SHP77 treated with DMSO at 0.1 percent for 48 hours (cell line): Measurements from ENCODE around the gene CHD2.
A peak's percentile ranks its signal among the peaks of the same experiment; 100 is the strongest.
"Not testable (repeated sequence)": the region's sequence is repeated elsewhere in the genome, so short reads cannot be mapped to it uniquely, and the experiment has no call there.

Experiments
- DNase-seq: peaks from one replicate; lab custom pipeline; 2025; lab: John Stamatoyannopoulos, UW

CHD2 gene

DNA sequence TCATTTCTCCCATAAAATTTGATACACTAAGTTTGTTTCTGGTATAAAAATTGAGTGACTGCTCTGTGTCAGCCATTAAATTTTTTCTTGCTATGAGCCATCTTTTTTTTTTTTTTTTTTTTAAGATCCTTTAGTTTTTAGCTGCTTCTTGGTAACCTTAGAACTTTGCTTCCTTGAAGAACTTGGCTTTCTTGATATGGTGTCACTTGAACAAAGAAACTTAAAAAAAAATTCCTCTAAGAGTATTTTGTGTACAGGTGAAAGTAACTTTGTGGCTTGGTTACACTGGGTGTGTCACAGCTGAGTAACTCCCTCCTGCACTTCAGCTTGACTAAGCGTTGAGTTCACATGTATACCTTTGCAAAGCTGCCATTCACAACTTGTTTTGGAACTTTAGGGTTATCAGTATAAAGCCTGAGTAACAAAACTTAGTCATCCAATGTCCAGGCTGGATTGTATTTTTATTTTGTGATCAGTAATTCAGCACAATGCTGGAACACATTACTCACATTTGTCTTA lies 6.5 kb downstream of the CHD2 start:
- no peak for DNase-seq

DNA sequence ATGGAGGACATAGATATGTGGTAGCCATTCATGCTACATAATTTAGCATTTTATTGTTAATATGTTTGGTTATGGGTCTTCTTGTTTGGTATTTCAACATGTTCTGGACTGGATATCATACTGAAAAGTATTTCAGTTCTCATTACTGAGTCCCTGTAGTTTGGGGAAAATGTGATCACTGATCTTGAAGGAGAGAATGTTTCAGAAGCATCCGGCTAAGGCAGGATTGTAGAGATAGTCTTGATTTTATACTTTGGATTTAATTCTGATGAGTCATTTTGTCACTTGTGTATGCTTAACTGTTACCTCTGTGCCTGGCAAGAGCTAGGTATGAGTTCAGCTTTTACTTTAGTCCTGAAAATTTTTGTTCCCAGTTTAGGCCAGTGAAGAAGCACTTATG lies 7.1 kb downstream of the CHD2 start:
- DNase-seq: no peak

DNA sequence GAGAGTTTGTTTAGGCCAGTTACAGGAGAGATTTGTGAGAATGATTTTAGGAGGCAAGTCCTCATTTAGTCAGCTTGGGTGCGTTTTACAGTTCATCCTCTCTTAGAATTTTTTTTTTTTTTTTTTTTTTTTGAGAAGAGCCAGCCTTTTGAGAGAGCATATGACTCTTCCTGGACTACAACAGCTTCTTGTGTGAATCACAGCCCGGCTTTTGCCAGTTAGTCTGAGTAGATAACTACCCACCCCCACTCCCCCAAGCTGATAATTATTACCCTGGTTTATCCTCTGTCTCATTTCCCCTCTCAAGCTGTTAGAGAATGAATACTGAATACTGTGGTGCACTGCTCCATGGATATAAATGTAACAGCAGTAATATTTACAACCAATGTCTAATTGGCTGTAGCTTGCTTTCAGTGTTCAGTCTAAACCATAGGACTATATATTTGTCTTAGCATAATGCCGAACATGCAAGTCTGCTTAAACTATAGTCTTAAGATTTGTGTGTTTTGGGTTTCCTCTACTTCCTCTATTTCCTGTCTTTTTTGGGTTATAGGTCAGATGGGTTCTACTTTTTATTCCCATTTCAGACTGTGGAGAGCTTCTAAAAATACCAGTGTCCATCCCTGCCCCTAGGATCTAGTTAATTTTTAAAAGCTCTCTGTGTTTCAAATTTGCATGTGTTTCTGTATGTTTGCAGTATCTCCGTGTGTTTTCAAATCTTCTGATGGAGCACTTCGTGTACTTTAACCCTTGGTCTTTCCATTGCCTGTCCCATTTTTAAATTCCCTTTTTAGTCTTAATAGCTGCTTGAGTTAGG lies 8.0 kb downstream of the CHD2 start:
- no peak for DNase-seq

DNA sequence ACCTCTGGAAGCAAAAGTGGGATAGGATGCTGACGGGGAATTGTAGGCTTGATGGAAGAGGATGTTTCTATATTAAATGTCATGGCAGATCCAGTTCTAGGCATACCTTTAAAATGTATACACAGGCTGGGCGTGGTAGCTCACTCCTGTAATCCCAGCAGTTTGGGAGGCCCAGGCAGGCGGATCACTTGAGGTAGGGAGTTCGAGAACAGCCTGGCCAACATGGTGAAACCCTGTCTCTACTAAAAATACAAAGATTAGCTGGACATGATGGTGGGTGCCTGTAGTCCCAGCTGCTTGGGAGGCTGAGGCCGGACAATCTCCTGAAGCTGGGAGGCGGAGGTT lies 8.6 kb downstream of the CHD2 start:
- no peak for DNase-seq

DNA sequence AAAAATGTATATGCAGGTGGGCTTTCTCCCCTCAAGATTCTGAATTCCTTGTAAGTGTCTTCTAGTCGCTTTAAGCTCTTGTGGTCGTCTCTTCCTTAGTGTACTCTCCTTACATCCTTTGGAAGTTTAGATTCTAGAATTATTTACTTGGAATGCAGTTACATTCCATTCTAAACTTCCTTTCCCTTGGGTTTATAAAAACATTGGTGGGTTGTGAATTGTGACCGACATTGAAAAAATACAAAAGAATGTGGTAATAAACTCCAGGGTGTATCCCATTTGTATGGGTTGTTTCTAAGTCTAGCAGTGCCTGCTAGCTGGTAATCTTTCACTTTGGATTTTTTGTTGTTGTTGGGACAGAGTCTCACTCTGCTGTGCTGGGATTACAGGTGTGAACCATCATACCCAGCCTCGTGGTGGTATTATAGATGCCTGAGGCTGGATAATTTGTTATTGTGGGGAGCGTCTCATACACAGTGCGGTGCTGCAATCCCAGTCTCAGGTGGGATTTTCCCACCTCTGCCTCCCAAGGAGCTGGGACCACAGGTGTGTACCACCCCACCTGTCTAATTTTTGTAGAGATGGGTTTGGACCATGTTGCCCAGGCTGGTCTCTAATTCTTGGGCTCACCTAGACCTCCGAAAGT lies 9.1 kb downstream of the CHD2 start:
- no peak for DNase-seq

DNA sequence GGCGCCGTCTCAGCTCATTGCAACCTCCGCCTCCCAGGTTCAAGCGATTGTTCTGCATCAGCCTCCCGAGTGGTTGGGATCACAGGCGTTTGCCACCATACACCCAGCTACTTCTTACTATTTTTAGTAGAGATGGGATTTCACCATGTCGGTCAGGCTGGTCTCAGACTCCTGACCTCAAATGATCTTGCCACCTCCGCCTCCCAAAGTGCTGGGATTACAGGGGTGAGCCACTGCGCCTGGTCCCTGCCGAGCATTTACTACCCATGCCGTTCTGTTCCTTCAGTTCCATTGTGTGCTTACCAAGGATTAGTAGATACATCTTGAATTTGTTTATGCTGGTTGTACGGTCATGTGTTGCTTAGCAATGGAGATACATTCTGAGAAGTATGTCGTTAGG lies 10.3 kb downstream of the CHD2 start:
- DNase-seq: no peak

DNA sequence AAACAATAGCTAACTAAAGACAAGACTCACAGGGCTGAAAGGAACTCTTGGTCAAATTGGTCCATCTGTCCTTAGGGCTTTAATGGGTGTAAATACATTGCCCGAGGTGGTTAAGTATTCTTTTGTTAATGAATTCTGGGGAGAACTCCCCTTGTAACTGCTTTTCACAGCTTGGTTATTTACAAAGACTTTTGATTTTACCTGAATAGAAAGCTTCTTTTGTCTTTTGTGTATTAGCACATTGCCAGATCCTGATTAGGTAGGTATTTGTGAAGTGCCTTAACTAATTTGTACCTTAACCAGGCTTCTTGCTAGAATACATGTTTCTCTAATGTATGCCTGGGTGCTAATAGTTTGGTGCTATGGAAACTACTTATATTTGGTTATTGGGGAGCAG lies 14.0 kb downstream of the CHD2 start:
- DNase-seq: no peak

DNA sequence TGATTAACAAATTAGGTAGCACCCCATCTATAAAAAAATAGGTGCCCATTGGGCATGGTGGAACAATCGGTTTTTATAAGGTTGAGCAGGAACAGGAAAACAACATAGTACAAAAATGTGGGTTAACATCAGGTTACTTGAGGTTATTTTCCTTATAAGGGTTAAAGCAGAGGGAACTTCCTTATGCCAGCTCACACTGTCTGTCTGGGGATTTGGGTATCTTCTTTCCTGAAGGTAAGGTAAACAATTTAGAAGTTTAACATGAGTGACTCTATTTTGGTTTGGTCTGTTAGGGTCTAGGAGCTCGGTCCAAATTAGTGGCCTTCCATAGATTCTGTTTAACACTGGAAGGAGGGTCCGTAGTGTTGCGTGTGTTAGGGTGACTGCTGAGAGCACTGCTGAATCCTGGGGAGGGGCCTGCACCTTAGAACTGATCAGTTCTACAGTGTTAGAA lies 14.7 kb downstream of the CHD2 start:
- no peak for DNase-seq

DNA sequence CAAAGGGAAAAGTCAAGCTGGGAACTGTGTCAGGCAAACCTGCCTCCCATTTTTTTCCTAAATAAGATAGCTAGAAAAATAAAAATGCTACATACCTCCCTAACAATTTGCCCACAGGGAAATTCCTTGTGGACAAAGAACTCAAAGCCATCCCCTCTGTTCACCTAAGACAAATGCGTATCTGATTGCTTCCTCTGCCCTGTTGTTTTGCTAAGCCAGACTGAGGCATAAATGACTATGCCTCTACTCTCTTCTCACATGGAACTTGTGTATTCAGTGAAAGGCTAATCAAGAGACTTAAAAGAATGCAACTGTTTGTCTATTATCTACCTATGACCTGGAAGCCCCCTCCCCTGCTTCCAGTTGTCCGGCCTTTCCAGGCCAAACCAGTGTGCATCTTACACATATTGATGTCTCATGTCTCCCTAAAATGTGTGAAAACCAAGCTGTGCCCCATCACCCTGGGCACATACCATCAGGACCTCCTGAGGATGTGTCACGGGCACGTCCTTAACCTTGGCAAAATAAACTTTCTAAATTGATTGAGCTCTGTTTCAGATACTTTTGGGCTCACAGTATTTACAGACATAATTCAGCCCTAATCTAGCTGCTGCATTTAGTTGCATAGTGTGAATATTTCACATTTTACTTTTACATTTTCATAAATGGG lies 15.8 kb downstream of the CHD2 start:
- no peak for DNase-seq

DNA sequence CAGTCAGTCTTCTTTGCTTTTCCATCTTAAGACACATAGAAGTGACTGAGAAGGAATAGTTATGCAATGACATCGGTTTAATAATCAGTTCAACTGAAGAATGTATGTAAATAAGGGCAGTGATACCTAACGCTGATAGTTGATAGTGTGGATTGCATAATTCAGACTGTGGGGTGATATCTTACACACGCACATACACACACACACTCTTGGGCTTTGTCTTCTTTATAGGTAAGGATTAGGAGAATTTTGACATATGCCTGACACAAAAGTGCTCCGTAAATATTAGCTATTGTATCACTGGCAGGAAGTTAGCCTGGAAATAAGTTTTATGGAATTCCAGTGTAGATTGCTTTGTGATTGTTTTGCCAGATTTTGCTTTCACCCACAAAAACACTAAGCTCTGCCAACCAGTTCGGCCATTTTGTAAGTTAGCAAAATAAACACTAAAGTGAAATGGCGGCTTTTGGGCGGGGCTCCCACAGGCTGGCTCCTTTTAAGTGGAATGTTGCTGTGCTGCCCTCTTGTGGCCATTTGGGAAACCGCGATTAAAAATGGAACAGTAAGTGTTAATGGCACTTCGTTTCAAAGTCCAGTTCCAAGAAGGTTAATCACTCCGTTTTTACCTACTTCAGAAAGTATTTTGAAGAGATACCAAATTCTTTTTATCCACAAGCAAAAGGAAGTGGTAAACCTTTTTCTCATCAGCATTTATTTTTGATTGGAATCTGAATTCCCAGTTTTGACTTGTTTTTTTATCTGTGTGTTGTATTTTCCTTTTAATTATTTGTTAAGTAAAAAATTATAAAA lies 17.7 kb downstream of the CHD2 start:
- peak; percentile 82 for DNase-seq

DNA sequence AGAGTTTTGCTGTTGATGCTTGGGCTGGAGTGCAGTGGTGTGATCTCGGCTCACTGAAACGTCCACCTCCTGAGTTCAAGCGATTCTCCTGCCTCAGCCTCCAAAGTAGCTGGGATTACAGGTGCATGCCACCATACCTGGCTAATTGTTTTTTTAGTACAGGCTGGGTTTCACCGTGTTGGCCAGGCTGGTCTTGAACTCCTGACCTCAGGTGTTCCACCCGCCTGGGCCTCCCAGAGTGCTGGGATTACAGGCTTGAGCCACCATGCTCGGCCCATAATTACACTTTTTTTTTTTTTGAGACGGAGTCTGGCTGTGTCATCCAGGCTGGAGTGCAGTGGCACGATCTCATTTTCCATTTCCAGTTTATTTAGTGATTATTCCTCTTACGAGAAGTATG lies 18.8 kb downstream of the CHD2 start:
- not testable (repeated sequence) for DNase-seq

DNA sequence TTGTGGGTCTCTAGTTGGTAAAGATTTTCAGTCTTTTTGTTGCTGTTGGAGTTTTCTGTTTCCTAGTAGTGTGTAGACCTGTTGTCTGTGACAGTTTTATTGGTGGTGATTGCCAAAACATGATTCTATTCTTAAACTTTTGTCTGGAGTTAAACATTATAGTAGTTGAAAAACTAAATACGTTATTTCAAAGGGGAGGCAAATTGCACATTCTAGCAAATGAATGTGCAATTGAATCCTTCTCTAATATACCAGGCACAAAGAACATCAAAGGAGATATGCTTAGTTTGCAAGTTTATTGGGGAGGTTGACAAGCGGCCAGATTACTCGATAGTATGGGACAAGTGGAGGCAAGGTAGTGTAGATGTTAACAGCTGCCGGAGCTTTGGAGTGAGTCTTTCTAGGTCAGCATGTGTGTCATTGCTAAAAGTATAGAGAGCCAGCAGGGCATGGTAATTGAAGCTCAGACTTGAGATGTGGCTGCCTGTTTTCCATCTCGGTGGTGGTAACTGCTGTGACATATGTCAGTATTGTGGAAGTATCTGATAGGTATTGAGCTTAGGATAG lies 20.6 kb downstream of the CHD2 start:
- DNase-seq: no peak

DNA sequence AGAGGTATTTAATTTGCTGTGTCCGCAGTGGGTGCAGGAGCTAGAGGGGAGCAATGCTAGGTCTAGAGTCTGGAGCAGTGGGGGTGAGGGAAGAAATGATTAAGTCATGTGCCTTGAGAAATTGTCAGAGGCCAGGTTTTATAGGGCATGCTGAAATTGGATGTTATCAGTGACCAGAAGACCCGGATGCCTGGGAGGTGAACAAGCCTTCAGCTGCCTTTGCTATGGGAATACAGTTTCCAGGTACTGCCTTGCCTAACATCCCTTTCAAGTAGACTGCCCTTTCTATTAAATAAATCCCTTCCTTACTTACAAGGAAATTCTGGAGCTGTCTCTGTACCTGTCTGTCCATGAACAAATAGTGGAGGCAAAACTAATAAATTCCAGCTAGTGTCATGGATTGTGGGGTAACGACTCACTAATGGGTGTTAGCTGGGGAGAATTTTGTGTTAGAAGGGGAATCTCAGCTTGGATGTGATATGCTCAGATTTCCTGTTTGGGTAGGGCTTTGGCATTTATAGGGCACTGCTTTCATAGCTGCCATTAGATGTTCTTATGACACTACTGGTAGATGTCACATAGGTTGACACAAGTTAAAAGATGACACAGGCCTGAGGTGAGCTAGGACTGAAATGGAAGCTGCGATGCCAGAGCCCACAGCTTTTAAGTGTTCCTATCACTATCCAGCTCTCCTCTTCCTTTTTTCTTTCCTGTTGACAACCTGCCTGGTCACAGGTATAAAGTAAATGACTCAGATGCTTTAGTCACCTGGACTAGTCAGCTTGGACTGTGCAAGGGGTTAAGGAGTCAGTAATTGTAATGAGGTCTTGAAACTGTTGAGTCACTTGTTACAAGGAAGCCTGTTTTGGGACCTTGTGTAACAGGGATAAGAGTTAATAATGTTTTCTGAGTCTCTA lies 21.3 kb downstream of the CHD2 start:
- no peak for DNase-seq

DNA sequence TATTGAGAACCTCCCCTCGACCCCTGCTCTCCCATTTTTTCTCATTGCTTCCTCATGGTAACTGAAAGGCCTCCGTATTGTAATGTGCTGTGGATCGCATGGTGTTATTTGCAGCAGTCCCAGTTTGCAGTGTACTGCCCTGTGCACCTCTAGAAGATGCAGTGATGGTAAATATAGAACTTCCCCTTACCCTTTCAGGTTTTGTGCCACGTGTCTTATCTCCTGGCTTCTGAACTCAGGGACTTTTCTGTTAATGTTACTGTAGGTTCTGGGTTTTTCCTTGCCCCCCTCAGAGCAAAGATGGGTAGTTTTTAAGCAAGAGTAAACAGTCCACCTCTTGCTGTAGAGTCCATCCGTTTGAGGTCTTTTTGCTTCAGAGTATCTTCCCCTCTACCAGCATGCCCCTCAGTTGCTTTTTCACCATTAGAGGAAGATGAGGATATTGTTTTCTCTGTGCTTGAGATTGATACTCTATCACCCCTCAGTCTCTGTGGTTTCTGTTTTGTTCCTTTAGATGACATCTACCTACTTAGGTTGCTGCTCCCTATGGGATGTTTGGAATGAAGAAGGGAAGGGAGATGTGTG lies 22.4 kb downstream of the CHD2 start:
- DNase-seq: no peak

DNA sequence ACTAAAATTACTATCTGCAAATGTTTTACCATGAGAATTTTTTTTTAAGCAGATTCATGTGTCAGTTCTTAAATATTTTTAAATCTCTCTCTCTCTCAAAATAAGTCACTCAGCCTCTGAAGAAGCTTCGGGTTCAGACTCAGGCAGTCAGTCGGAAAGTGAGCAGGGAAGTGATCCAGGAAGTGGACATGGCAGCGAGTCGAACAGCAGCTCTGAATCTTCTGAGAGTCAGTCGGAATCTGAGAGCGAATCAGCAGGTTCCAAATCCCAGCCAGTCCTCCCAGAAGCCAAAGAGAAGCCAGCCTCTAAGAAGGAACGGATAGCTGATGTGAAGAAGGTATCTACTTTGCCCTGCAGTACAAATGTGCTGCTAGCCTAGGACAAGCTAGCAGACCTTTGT lies 24.1 kb downstream of the CHD2 start:
- no peak for DNase-seq

DNA sequence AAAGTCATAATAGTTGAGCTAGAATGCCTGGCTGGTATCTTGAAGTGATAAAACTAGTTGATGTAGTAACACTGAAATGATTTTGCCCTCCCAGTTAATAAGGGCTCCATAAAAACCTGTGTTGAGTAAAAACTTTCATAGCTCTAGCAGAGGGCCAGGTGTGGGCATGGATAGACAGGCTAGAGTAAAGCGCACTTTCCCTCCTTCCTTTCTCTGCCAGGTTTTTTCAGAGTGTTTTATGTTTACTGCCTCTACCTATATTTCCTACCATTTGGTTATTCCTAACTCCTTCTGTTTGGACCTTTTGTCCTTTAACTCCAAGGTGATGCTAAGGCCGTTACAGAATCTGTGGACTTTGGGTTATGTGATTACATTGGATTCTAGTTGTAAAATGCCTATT lies 25.3 kb downstream of the CHD2 start:
- DNase-seq: no peak

DNA sequence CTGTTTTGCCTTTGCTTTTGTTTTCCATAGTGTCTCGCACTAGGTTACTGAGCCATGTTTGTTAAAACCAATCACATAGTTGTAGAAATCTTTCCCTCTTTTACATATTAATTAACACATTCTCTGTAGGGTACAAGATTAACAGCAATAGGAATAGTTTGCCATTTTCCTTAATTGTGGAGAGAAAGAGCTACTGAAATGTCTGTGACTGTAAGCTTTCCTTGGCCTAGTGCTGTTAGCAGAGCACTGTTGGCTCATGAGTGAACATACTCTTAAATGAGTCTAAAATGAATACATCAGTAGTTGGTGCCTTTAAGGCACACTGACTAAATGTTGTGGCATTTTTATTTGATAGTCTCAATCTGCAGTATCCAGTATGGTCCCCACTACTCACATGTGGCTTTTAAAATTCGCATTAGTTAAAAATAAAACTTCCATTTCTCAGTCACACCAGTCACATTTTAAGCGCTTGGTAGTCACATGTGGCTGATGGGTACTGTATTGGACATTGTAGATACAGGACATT lies 28.2 kb downstream of the CHD2 start:
- no peak for DNase-seq

DNA sequence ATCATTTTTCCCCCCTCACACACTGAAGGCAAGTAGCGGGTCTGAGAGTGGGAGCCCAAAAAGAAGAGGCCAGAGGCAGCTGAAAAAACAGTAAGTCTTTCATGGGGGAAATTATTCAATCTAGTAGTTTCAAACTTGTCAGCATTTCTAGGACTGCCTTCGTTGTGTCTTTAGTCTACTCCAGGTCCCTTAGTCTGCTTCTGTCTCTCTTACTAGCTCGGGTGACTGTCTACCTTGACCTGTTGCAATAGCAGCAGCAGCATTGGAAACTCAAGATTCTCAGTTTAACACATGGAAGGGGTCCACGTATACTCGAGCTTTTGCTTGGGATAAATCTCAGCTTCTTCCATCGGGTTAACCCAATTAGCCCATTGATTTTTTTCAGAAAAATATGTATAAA lies 28.9 kb downstream of the CHD2 start:
- no peak for DNase-seq

DNA sequence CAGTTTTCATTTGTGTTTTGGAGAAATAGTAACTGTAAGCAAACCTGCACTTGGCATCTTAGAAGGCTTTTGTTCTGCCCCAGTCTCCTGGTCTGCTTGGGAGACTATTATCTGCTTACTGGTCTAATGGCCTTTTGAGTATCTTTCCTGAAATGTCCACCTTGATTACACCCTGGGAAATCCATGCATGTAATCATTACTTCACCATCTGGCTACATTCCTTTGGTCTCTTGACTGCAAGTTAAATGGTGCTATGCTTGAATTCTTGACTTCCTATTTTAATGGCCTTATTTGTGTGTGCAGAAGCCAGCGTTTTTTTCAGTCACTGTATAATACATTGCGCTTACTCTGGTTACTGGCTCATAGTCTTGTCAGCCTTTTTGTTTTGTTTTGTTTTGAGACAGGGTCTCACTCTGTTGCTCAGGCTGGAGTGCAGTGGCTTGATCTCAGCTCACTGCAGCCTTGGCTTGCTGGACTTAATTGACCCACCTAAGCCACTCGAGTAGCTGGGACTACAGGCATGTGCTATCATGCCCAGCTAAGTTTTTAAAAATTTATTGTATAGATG lies 30.0 kb downstream of the CHD2 start:
- DNase-seq: no peak

DNA sequence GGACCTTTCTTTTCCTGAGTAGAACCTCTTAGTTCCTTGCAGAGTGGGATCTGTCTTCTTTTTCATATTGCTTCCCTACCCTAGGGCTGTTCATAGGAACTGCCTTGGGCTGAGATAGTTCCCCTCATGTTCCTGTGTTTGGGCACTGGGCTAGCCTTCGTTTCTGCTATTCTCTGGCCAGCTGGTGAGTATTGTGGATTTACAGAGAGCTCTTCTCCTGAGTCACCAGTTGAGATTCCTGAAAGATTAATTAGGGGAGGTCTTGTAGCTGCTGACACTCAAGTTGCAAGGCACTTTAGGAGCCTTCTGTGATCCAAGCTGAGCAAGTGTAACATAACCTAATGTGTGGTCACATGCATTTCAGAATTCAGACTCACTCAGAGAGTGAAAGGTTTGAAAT lies 30.7 kb downstream of the CHD2 start:
- no peak for DNase-seq
